Neural cell (in vitro differentiated cells): ENCODE data around the gene SOCS7. TPM values are rescaled to one million over a fixed set of nuclear protein-coding genes. Genes with fewer than 3 reads are reported as not detected.

Experiments used
- H2AFZ ChIP-seq: fragments of 200-600, 300-800 bp; sonication (generic), shearing (Covaris generic); 2 replicates; pipeline ENCODE4 v1.6.0; 2014; ENCODE audit warnings: low read depth, mild to moderate bottlenecking, antibody characterized with exemption, low read length, moderate library complexity
- H3F3A ChIP-seq: fragments of 200-600 bp; shearing (Covaris generic); 2 replicates; pipeline ENCODE4 v1.6.1; 2016; ENCODE audit warnings: mild to moderate bottlenecking, moderate library complexity, mixed read lengths, antibody characterized with exemption, low read length; ENCODE audit not compliant: insufficient read depth, poor library complexity, severe bottlenecking
- H3K27ac ChIP-seq: fragments of 200-600, 300-800 bp; sonication (generic), shearing (Covaris generic); 2 replicates; pipeline ENCODE4 v1.5.1; 2014; ENCODE audit warnings: mild to moderate bottlenecking, low read length, moderate library complexity
- H3K27me3 ChIP-seq: fragments of 300-800, 200-600 bp; sonication (generic), shearing (Covaris generic); 2 replicates; pipeline ENCODE4 v1.6.0; 2014; ENCODE audit warnings: mild to moderate bottlenecking, low read depth, low read length, moderate library complexity; ENCODE audit not compliant: insufficient read depth
- H3K36me3 ChIP-seq: fragments of 300-800, 200-600 bp; sonication (generic), shearing (Covaris generic); 2 replicates; pipeline ENCODE4 v1.5.1; 2014; ENCODE audit warnings: mild to moderate bottlenecking, antibody characterized with exemption, low read length, moderate library complexity; ENCODE audit not compliant: insufficient read depth
- H3K4me2 ChIP-seq: fragments of 300-800, 200-600 bp; sonication (generic), shearing (Covaris generic); 2 replicates; pipeline ENCODE4 v1.6.0; 2014; ENCODE audit warnings: mild to moderate bottlenecking, low read length
- H3K4me3 ChIP-seq: fragments of 300-800, 200-600 bp; sonication (generic), shearing (Covaris generic); 2 replicates; pipeline ENCODE4 v1.5.1; 2014; ENCODE audit warnings: mild to moderate bottlenecking, low read length, moderate library complexity
- H3K79me2 ChIP-seq: fragments of 200-600 bp; shearing (Covaris generic); replicated peaks from 2 replicates; pipeline ENCODE4 v1.6.0; 2014; ENCODE audit warnings: mild to moderate bottlenecking, low read length, moderate library complexity; ENCODE audit not compliant: insufficient read depth
- H3K9ac ChIP-seq: fragments of 300-800, 200-600 bp; sonication (generic), shearing (Covaris generic); 2 replicates; pipeline ENCODE4 v1.6.1; 2016; ENCODE audit warnings: mild to moderate bottlenecking, low read length, mixed read lengths
- H3K9me2 ChIP-seq: fragments of 200-600 bp; shearing (Covaris generic); 2 replicates; pipeline ENCODE4 v1.6.1; 2016; ENCODE audit warnings: mild to moderate bottlenecking, low read length, mixed read lengths; ENCODE audit not compliant: insufficient read depth
- H3K9me3 ChIP-seq: fragments of 200-600, 300-800 bp; sonication (generic), shearing (Covaris generic); 2 replicates; pipeline ENCODE4 v1.6.1; 2016; ENCODE audit warnings: mild to moderate bottlenecking, mixed run types, low read length, moderate library complexity, mixed read lengths
- H4K20me1 ChIP-seq: fragments of 200-600 bp; shearing (Covaris generic); 2 replicates; pipeline ENCODE4 v1.6.1; 2016; ENCODE audit warnings: mild to moderate bottlenecking, mixed run types; ENCODE audit not compliant: insufficient read depth
- EP300 ChIP-seq: fragments of 450-650 bp; conservative IDR thresholded peaks from 2 replicates; pipeline ENCODE4 v1.6.1; 2014; ENCODE audit warnings: antibody characterized with exemption, mild to moderate bottlenecking, moderate library complexity; ENCODE audit not compliant: poor library complexity, severe bottlenecking
- EZH2 ChIP-seq: fragments of 200-600, 300-800 bp; shearing (Covaris generic), sonication (generic); IDR thresholded peaks from 2 replicates; pipeline ENCODE4 v1.6.1; 2014; ENCODE audit warnings: antibody characterized with exemption, low read length, borderline replicate concordance, mild to moderate bottlenecking; ENCODE audit not compliant: insufficient read depth, poor library complexity, severe bottlenecking
- MXI1 ChIP-seq: fragments of 450-650 bp; conservative IDR thresholded peaks from 2 replicates; pipeline ENCODE4 v1.6.1; 2014; ENCODE audit warnings: antibody characterized with exemption, mild to moderate bottlenecking; ENCODE audit not compliant: poor library complexity, severe bottlenecking
- POLR2AphosphoS5 ChIP-seq: IDR thresholded peaks from 2 replicates; pipeline ENCODE4 v1.6.1; 2012
- RAD21 ChIP-seq: fragments of 450-650 bp; conservative IDR thresholded peaks from 2 replicates; pipeline ENCODE4 v1.6.1; 2014; ENCODE audit warnings: antibody characterized with exemption, mild to moderate bottlenecking, moderate library complexity
- SMC3 ChIP-seq: fragments of 450-650 bp; conservative IDR thresholded peaks from 2 replicates; pipeline ENCODE4 v1.6.1; 2014; ENCODE audit warnings: antibody characterized with exemption, mild to moderate bottlenecking, moderate library complexity; ENCODE audit not compliant: poor library complexity
- TAF1 ChIP-seq: IDR thresholded peaks from 2 replicates; pipeline ENCODE4 v1.6.1; 2012; ENCODE audit warnings: low read depth
- polyA plus RNA-seq: library from polyadenylated mRNA; depleted of rRNA; stranded (reverse); fragments of >200 nt; gene quantifications from 2 replicates; pipeline ENCODE4 v1.2.3, GENCODE V29; 2014
- TF ChIP-seq, protein P1 (sequence below): fragments of 450-650 bp; IDR thresholded peaks from 2 replicates; pipeline ENCODE4 v1.5.1; 2014; ENCODE audit warnings: antibody characterized with exemption, mild to moderate bottlenecking, moderate library complexity; ENCODE audit not compliant: poor library complexity, severe bottlenecking
- TF ChIP-seq, protein P2 (sequence below): IDR thresholded peaks from 2 replicates; pipeline ENCODE4 v1.6.1; 2012; ENCODE audit warnings: borderline replicate concordance

SOCS7 gene
- polyA plus RNA-seq, 1 donor from 2014 or later, result 23.7 TPM

DNA sequence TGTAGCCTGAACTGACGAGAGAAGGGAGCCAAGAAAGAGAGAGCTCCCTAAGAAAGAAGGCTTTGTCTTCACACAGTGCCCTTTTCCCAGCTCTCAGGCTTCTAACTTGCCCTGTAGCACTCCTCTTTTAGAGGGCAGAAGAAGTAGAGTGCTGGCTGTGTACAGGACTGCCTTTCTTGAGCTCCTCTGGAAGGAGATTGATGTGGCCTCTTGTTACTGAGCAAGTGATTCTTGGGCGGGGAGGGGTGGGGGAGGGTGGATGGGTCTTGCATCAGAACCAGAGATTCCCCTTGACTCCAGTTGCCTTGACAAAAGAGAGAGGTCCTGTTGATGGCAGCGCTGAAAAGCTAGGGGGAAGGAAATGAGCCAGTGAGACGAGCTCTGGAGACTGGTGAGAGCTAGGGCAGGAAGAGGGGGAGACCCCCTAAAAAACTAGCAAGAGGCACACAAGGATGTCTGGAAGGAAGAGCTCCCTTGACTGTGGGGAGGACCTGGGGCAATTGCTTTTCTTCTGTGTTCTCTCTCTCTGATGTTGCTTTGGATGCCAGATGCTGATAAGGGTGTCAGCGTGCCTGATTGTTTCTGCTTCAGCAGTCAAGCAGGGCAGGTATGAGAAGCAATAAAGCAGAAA is 26.3 kb upstream of the SOCS7 start:
- Histone ChIP-seq H3K9me2 (no peaks in the 10 kb centered on the region), H3F3A (no peaks in the 10 kb centered on the region), H3K36me3 (no peaks in the 10 kb centered on the region), H3K27ac (peak overlapping the region; percentile 12), H3K9ac (no peak overlapping the region), H3K4me2 (no peak overlapping the region), H3K9me3 (no peaks in the 10 kb centered on the region), H3K4me3 (no peak overlapping the region), H2AFZ (no peak overlapping the region), H3K79me2 (no peaks in the 10 kb centered on the region), H4K20me1 (no peaks in the 10 kb centered on the region), H3K27me3 (no peaks in the 10 kb centered on the region)
- TF ChIP-seq POLR2AphosphoS5 (no peak), RAD21 (no peak), EZH2 (no peak), EP300 (no peak), TAF1 (no peak), MXI1 (no peak), SMC3 (no peak)
- TF ChIP-seq, protein P1, sequence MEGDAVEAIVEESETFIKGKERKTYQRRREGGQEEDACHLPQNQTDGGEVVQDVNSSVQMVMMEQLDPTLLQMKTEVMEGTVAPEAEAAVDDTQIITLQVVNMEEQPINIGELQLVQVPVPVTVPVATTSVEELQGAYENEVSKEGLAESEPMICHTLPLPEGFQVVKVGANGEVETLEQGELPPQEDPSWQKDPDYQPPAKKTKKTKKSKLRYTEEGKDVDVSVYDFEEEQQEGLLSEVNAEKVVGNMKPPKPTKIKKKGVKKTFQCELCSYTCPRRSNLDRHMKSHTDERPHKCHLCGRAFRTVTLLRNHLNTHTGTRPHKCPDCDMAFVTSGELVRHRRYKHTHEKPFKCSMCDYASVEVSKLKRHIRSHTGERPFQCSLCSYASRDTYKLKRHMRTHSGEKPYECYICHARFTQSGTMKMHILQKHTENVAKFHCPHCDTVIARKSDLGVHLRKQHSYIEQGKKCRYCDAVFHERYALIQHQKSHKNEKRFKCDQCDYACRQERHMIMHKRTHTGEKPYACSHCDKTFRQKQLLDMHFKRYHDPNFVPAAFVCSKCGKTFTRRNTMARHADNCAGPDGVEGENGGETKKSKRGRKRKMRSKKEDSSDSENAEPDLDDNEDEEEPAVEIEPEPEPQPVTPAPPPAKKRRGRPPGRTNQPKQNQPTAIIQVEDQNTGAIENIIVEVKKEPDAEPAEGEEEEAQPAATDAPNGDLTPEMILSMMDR, result no peak
- TF ChIP-seq, protein P2, sequence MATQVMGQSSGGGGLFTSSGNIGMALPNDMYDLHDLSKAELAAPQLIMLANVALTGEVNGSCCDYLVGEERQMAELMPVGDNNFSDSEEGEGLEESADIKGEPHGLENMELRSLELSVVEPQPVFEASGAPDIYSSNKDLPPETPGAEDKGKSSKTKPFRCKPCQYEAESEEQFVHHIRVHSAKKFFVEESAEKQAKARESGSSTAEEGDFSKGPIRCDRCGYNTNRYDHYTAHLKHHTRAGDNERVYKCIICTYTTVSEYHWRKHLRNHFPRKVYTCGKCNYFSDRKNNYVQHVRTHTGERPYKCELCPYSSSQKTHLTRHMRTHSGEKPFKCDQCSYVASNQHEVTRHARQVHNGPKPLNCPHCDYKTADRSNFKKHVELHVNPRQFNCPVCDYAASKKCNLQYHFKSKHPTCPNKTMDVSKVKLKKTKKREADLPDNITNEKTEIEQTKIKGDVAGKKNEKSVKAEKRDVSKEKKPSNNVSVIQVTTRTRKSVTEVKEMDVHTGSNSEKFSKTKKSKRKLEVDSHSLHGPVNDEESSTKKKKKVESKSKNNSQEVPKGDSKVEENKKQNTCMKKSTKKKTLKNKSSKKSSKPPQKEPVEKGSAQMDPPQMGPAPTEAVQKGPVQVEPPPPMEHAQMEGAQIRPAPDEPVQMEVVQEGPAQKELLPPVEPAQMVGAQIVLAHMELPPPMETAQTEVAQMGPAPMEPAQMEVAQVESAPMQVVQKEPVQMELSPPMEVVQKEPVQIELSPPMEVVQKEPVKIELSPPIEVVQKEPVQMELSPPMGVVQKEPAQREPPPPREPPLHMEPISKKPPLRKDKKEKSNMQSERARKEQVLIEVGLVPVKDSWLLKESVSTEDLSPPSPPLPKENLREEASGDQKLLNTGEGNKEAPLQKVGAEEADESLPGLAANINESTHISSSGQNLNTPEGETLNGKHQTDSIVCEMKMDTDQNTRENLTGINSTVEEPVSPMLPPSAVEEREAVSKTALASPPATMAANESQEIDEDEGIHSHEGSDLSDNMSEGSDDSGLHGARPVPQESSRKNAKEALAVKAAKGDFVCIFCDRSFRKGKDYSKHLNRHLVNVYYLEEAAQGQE, result no peak

DNA sequence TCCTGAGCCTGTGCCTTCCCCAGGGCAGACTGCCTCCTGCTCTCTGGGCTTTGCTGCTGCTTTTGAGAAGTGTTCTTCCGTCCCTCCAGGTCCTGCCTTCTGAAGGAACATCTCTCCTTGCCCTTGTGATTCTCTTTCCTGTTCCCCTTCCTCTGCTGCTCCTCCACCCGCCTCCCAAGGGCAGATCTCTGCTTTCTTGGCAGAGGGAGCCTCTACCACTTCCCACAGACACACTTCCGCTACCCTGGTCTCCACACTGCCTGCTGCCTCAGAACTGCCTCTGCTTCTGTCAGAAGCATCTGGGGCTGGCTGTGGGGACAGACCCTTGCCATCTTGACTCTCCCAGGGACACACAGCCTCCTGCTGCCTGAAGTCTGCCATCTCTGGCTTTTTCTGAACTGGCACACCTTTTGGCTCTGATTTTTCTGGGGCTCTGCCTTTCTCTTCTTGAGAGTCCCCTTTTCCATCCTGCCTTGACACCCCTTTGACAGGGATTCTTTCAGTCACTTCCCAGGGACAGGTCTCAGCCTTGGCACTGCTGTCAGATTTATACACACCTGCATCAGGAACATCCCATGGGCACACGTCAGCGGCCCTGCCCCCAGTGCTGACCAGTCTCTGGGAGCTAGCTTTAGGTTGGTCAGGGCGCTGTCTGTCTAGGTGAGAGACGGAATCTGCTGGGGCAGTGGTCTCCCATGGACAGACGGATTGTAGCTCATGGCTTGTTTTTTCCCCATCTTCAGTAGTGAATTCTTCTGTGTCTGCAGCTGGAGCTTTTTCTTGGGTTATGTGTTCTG is 24.4 kb upstream of the SOCS7 start:
- Histone ChIP-seq H3K4me3 (no peak overlapping the region), H3K9me2 (no peaks in the 10 kb centered on the region), H3K27ac (no peak overlapping the region), H3K9ac (no peak overlapping the region), H2AFZ (no peak overlapping the region), H3F3A (no peaks in the 10 kb centered on the region), H3K79me2 (no peaks in the 10 kb centered on the region), H3K9me3 (no peaks in the 10 kb centered on the region), H3K36me3 (no peaks in the 10 kb centered on the region), H4K20me1 (no peaks in the 10 kb centered on the region), H3K4me2 (no peak overlapping the region), H3K27me3 (no peaks in the 10 kb centered on the region)
- TF ChIP-seq TAF1 (no peak), SMC3 (no peak), RAD21 (no peak), MXI1 (no peak), EP300 (no peak), POLR2AphosphoS5 (no peak), EZH2 (no peak)
- TF ChIP-seq, protein P1, result no peak
- TF ChIP-seq, protein P2, result no peak
